Choroid plexus epithelial cell (primary cell): ENCODE measurements around the gene CHRND.

Source experiments
- DNase-seq: peaks from one replicate; pipeline ENCODE4 v3.0.0-alpha.2; 2010; ENCODE audit warnings: low read depth
- H3K4me3 ChIP-seq: 2 replicates; pipeline ENCODE4 v1.5.1; 2011; ENCODE audit warnings: low read depth, mild to moderate bottlenecking, control low read depth, low read length, moderate library complexity
- TF ChIP-seq, protein P1 (sequence below): conservative IDR thresholded peaks from 2 replicates; pipeline ENCODE4 v1.5.1; 2011; ENCODE audit warnings: low read depth, mild to moderate bottlenecking, control low read depth, inconsistent platforms, low read length, moderate library complexity

CHRND gene

GRCh38 chr2:232540441-232541041 lies 14.6 kb downstream of the CHRND start:
- no peak for DNase-seq
- TF ChIP-seq, protein P1, sequence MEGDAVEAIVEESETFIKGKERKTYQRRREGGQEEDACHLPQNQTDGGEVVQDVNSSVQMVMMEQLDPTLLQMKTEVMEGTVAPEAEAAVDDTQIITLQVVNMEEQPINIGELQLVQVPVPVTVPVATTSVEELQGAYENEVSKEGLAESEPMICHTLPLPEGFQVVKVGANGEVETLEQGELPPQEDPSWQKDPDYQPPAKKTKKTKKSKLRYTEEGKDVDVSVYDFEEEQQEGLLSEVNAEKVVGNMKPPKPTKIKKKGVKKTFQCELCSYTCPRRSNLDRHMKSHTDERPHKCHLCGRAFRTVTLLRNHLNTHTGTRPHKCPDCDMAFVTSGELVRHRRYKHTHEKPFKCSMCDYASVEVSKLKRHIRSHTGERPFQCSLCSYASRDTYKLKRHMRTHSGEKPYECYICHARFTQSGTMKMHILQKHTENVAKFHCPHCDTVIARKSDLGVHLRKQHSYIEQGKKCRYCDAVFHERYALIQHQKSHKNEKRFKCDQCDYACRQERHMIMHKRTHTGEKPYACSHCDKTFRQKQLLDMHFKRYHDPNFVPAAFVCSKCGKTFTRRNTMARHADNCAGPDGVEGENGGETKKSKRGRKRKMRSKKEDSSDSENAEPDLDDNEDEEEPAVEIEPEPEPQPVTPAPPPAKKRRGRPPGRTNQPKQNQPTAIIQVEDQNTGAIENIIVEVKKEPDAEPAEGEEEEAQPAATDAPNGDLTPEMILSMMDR: no peak
- H3K4me3 ChIP-seq: no peak overlapping the region

GRCh38 chr2:232541195-232541960 lies 15.4 kb downstream of the CHRND start:
- H3K4me3 ChIP-seq: no peak overlapping the region
- TF ChIP-seq, protein P1: no peak
- no peak for DNase-seq

DNA sequence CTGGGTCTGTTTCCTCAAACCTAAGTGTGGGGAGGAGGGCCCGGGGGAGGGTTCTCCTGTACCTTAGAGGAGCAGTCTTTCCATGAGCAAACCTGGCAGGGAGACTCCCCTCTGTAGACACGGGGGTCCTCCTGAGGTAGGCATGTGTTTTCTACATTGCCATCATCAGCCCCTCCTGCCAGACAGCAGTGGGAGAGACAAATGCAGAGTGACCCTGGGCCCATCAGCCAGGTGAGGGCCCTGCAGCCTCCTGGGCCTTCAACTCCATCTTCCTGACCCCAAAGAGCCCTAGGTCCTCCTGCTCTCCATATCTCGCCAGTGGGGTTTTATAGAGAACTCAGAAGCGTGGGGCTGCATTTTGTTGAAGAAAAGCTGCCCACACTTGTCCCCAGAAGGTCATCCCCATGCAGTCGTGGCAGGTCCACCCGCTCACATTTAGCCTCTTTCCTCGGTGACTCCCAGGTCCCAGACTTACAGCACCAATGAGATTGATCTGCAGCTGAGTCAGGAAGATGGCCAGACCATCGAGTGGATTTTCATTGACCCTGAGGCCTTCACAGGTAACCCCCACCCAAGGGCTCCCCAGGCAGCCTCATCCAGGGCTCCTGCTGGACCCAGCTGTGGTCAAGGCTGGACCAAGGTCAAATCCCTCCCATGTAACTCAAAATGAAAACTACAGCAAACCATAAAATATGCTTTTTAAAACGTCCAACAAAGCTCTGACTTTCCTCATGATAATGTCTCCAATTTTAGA lies 16.2 kb downstream of the CHRND start:
- no peak overlapping the region for H3K4me3 ChIP-seq
- DNase-seq: no peak
- TF ChIP-seq, protein P1: no peak

GRCh38 chr2:232542715-232543467 lies 16.9 kb downstream of the CHRND start:
- TF ChIP-seq, protein P1: no peak
- no peak overlapping the region for H3K4me3 ChIP-seq
- no peak for DNase-seq

- TF ChIP-seq, protein P1: no peak
- H3K4me3 ChIP-seq: no peak overlapping the region
- no peak for DNase-seq
These were observed 17.5 kb downstream of the CHRND start for GRCh38 chr2:232543491-232543890.

- H3K4me3 ChIP-seq: no peak overlapping the region
- TF ChIP-seq, protein P1: no peak
- DNase-seq: no peak
These were observed 18.1 kb downstream of the CHRND start for GRCh38 chr2:232543928-232544631.
